ENCODE data around the gene MRPS33. TPM values are rescaled to one million over a fixed set of nuclear protein-coding genes. Genes with fewer than 3 reads are reported as not detected.
"Not testable (repeated sequence)": the region's sequence is repeated elsewhere in the genome, so short reads cannot be mapped to it uniquely, and the experiment has no call there.

The MRPS33 gene
- total and polyA plus RNA-seq, 2 of the 13 experiments (the other 11 are each of a cell fraction or from before 2014, with no cell fraction given) = 50.9 to 91.0 TPM

GRCh38 chr7:141039376-141039775 lies 24.6 kb upstream of the MRPS33 start:
- no peaks in the 10 kb centered on the region for H3K79me2 ChIP-seq (ENCODE audit: insufficient read depth, low read length)
- ATAC-seq (no peak), FAIRE-seq (no peak), DNase-seq (ENCODE audit: low spot score) (no peak)
- intact Hi-C loops (cut with micrococcal nuclease; ENCODE audit: unreplicated experiment) (no loop called here), in situ Hi-C loops (cut with HindIII; ENCODE audit: extremely low pct_ligation_motif_present, low pct_unique_long_range_greater_than_20kb) (no loop called here)
- H3K4me3 ChIP-seq (replicated peaks in 1 of 3; ENCODE audit: insufficient read depth in 1 of 3, low read depth in 2 of 3, low read length in 3 of 3) = no peak overlapping the region
- peaks cover 22% of the 10 kb centered on the region for H3K4me1 ChIP-seq (ENCODE audit: insufficient read depth, low read length)
- no peak overlapping the region for H2AFZ ChIP-seq (ENCODE audit: low read length)
- no peaks in the 10 kb centered on the region for H4K20me1 ChIP-seq (ENCODE audit: insufficient read depth, low read length)
- no peak overlapping the region for H3K4me2 ChIP-seq (ENCODE audit: low read depth, low read length)
- 3% methylated on average over 3 of the region's 3 CpGs for WGBS (ENCODE audit: low lambda C conversion rate)
- CTCF ChIA-PET (ENCODE audit: low intra/inter-chr PET ratio, low total read pairs) = no interaction called here
- H3K36me3 ChIP-seq (replicated peaks in 1 of 2; ENCODE audit: control insufficient read depth in 1 of 2, insufficient read depth in 2 of 2, low read length in 2 of 2) = no peaks in the 10 kb centered on the region
- POLR2A ChIA-PET = no interaction called here
- H3K27me3 ChIP-seq (ENCODE audit: control insufficient read depth in 1 of 2, insufficient read depth in 2 of 2, low read length in 2 of 2) = no peaks in the 10 kb centered on the region
- no TSS peak for BruUV-seq (replicated peaks)
- H3K9me3 ChIP-seq (ENCODE audit: low read length) = no peaks in the 10 kb centered on the region
- no peak for TF ChIP-seq ZNF878 (CRISPR knock-in tag; IDR thresholded peaks at IDR 0.05)
- TF ChIP-seq SALL2 (CRISPR knock-in tag; IDR thresholded peaks at IDR 0.05) = no peak
- peak; percentile 94 for TF ChIP-seq ATF7 (IDR thresholded peaks at IDR 0.05)
- no peak for TF ChIP-seq ATF7 (CRISPR knock-in tag; IDR thresholded peaks at IDR 0.05)
- no peak for TF ChIP-seq ZBTB42 (CRISPR knock-in tag; IDR thresholded peaks at IDR 0.05)
- no peak for TF ChIP-seq HMG20A (CRISPR knock-in tag; IDR thresholded peaks at IDR 0.05; ENCODE audit: borderline replicate concordance)
- peak; percentile 82 for TF ChIP-seq CREB1 (IDR thresholded peaks at IDR 0.05)
- TF ChIP-seq CREB1 (CRISPR knock-in tag; IDR thresholded peaks at IDR 0.05) = no peak
- TF ChIP-seq AHR (CRISPR knock-in tag; IDR thresholded peaks at IDR 0.05) = no peak
- no peak for TF ChIP-seq MATR3 (CRISPR knock-in tag; IDR thresholded peaks at IDR 0.05)
- no peak for TF ChIP-seq ZNF564 (CRISPR knock-in tag; IDR thresholded peaks at IDR 0.05)
- TF ChIP-seq GZF1 (CRISPR knock-in tag; IDR thresholded peaks at IDR 0.05) = no peak
- TF ChIP-seq ZNF530 (CRISPR knock-in tag; IDR thresholded peaks at IDR 0.05; ENCODE audit: low read depth) = no peak
- TF ChIP-seq MYC (CRISPR knock-in tag; IDR thresholded peaks at IDR 0.05; ENCODE audit: borderline replicate concordance) = no peak
- TF ChIP-seq ZNF20 (CRISPR knock-in tag; IDR thresholded peaks at IDR 0.05) = no peak
- no peak overlapping the region for H3K27ac ChIP-seq (ENCODE audit: extremely low read length, insufficient read depth, low read length)
- H3K9ac ChIP-seq (ENCODE audit: insufficient read depth, low read depth, low read length) = no peak overlapping the region

GRCh38 chr7:141038100-141038499 lies 23.3 kb upstream of the MRPS33 start:
- DNase-seq (ENCODE audit: low spot score); H3K9ac ChIP-seq (ENCODE audit: insufficient read depth, low read depth, low read length); H3K36me3 ChIP-seq (replicated peaks in 1 of 2; ENCODE audit: control insufficient read depth in 1 of 2, insufficient read depth in 2 of 2, low read length in 2 of 2); H3K4me2 ChIP-seq (ENCODE audit: low read depth, low read length); ATAC-seq; POLR2A ChIA-PET; H3K4me3 ChIP-seq (replicated peaks in 1 of 3; ENCODE audit: insufficient read depth in 1 of 3, low read depth in 2 of 3, low read length in 3 of 3); H3K9me3 ChIP-seq (ENCODE audit: low read length); intact Hi-C loops (cut with micrococcal nuclease; ENCODE audit: unreplicated experiment); H3K79me2 ChIP-seq (ENCODE audit: insufficient read depth, low read length); BruUV-seq (replicated peaks); in situ Hi-C loops (cut with HindIII; ENCODE audit: extremely low pct_ligation_motif_present, low pct_unique_long_range_greater_than_20kb); H3K27ac ChIP-seq (ENCODE audit: extremely low read length, insufficient read depth, low read length); FAIRE-seq; H4K20me1 ChIP-seq (ENCODE audit: insufficient read depth, low read length); H2AFZ ChIP-seq (ENCODE audit: low read length); H3K27me3 ChIP-seq (ENCODE audit: control insufficient read depth in 1 of 2, insufficient read depth in 2 of 2, low read length in 2 of 2); CTCF ChIA-PET (ENCODE audit: low intra/inter-chr PET ratio, low total read pairs): not testable (repeated sequence)
- 100% methylated on average over 2 of the region's 3 CpGs for WGBS (ENCODE audit: low lambda C conversion rate)
- peaks cover 17% of the 10 kb centered on the region for H3K4me1 ChIP-seq (ENCODE audit: insufficient read depth, low read length)

All from HepG2 (cell line).